ES-I3 (cell line): ENCODE data around the gene DRAXIN.

Source experiments
- H3K36me3 ChIP-seq: 2 replicates; pipeline ENCODE4 v1.6.1; 2013; ENCODE audit warnings: mild to moderate bottlenecking, low read length, control low read depth, moderate library complexity; ENCODE audit not compliant: insufficient read depth
- H3K4me1 ChIP-seq: 2 replicates; pipeline ENCODE4 v1.6.1; 2013; ENCODE audit warnings: mild to moderate bottlenecking, control low read depth, low read length; ENCODE audit not compliant: insufficient read depth
- H3K9ac ChIP-seq: 2 replicates; pipeline ENCODE4 v1.6.1; 2013; ENCODE audit warnings: low read depth, mild to moderate bottlenecking, low read length, moderate library complexity
- H3K9me3 ChIP-seq: 2 replicates; pipeline ENCODE4 v1.6.1; 2013; ENCODE audit warnings: mild to moderate bottlenecking, low read length, moderate library complexity; ENCODE audit not compliant: control insufficient read depth, insufficient read depth

The DRAXIN gene

GRCh38 chr1:11671544-11672286 lies 19.8 kb upstream of the DRAXIN start:
- Histone ChIP-seq H3K36me3 (peaks cover 11% of the 10 kb centered on the region), H3K9me3 (no peaks in the 10 kb centered on the region), H3K4me1 (no peaks in the 10 kb centered on the region), H3K9ac (no peak overlapping the region)

- no peaks in the 10 kb centered on the region for H3K9me3 ChIP-seq
- no peak overlapping the region for H3K9ac ChIP-seq
- no peaks in the 10 kb centered on the region for H3K4me1 ChIP-seq
- peaks cover 17% of the 10 kb centered on the region for H3K36me3 ChIP-seq
These were observed 18.3 kb upstream of the DRAXIN start for GRCh38 chr1:11673089-11673769.

GRCh38 chr1:11674488-11674887 lies 17.0 kb upstream of the DRAXIN start:
- Histone ChIP-seq H3K9ac (no peak overlapping the region), H3K36me3 (peaks cover 17% of the 10 kb centered on the region), H3K9me3 (no peaks in the 10 kb centered on the region), H3K4me1 (no peaks in the 10 kb centered on the region)

GRCh38 chr1:11675325-11675724 lies 16.2 kb upstream of the DRAXIN start:
- H3K9me3 ChIP-seq, result no peaks in the 10 kb centered on the region
- no peak overlapping the region for H3K9ac ChIP-seq
- H3K36me3 ChIP-seq, result peaks cover 17% of the 10 kb centered on the region
- no peaks in the 10 kb centered on the region for H3K4me1 ChIP-seq

- no peaks in the 10 kb centered on the region for H3K9me3 ChIP-seq
- no peaks in the 10 kb centered on the region for H3K4me1 ChIP-seq
- H3K9ac ChIP-seq, result no peak overlapping the region
- peaks cover 12% of the 10 kb centered on the region for H3K36me3 ChIP-seq
These were observed 15.0 kb upstream of the DRAXIN start for GRCh38 chr1:11676386-11677103.

- Histone ChIP-seq H3K9me3 (no peaks in the 10 kb centered on the region), H3K36me3 (peaks cover 9% of the 10 kb centered on the region), H3K4me1 (peaks cover 13% of the 10 kb centered on the region), H3K9ac (no peak overlapping the region)
These were observed 13.1 kb upstream of the DRAXIN start for GRCh38 chr1:11678442-11678841.

GRCh38 chr1:11680270-11681070 lies 11.0 kb upstream of the DRAXIN start:
- Histone ChIP-seq H3K9me3 (no peaks in the 10 kb centered on the region), H3K4me1 (peaks cover 29% of the 10 kb centered on the region), H3K36me3 (peaks cover 9% of the 10 kb centered on the region), H3K9ac (peak overlapping the region; percentile 62)

GRCh38 chr1:11681071-11681771 lies 10.3 kb upstream of the DRAXIN start, which contains the start of gene MAD2L2:
Gene MAD2L2, minus strand, starts transcription at chr1:11681148. Its CDS starts 547 bp downstream, at chr1:11680601.
- H3K4me1 ChIP-seq, result peaks cover 32% of the 10 kb centered on the region
- peak within 1 kb of the TSS; percentile 62 for H3K9ac ChIP-seq
- no peaks in the 10 kb centered on the region for H3K9me3 ChIP-seq
- H3K36me3 ChIP-seq, result peaks cover 6% of the 10 kb centered on the region; the same call in 1 of the 2 replicates

- H3K4me1 ChIP-seq, result peaks cover 33% of the 10 kb centered on the region
- H3K9me3 ChIP-seq, result no peaks in the 10 kb centered on the region
- H3K36me3 ChIP-seq, result peaks cover 2% of the 10 kb centered on the region; the same call in 1 of the 2 replicates
- peak overlapping the region; percentile 62 for H3K9ac ChIP-seq
These were observed 9.2 kb upstream of the DRAXIN start for GRCh38 chr1:11682287-11682771.

GRCh38 chr1:11682799-11683198 lies 8.7 kb upstream of the DRAXIN start:
- no peaks in the 10 kb centered on the region for H3K9me3 ChIP-seq
- H3K9ac ChIP-seq, result no peak overlapping the region; the same call in 1 of the 2 replicates
- H3K4me1 ChIP-seq, result peaks cover 33% of the 10 kb centered on the region
- H3K36me3 ChIP-seq, result no peaks in the 10 kb centered on the region; the same call in 1 of the 2 replicates

- H3K9ac ChIP-seq, result no peak overlapping the region
- no peaks in the 10 kb centered on the region; the same call in 1 of the 2 replicates for H3K36me3 ChIP-seq
- peaks cover 36% of the 10 kb centered on the region for H3K4me1 ChIP-seq
- no peaks in the 10 kb centered on the region for H3K9me3 ChIP-seq
These were observed 7.4 kb upstream of the DRAXIN start for GRCh38 chr1:11684070-11684469.

GRCh38 chr1:11685210-11685752 lies 6.2 kb upstream of the DRAXIN start:
- no peaks in the 10 kb centered on the region for H3K36me3 ChIP-seq
- no peak overlapping the region for H3K9ac ChIP-seq
- H3K4me1 ChIP-seq, result peaks cover 42% of the 10 kb centered on the region
- no peaks in the 10 kb centered on the region for H3K9me3 ChIP-seq

- H3K36me3 ChIP-seq, result no peaks in the 10 kb centered on the region
- no peaks in the 10 kb centered on the region for H3K9me3 ChIP-seq
- H3K9ac ChIP-seq, result no peak overlapping the region
- H3K4me1 ChIP-seq, result peaks cover 32% of the 10 kb centered on the region
These were observed 3.0 kb upstream of the DRAXIN start for GRCh38 chr1:11688506-11688905.
